Activated CD4-positive, alpha-beta T cell treated with anti-CD3 and anti-CD28 coated beads for 1 hour (primary cell): ENCODE data around the gene KRTAP10-6.
A peak's percentile ranks its signal among the peaks of the same experiment; 100 is the strongest.
"Not testable (repeated sequence)": the region's sequence is repeated elsewhere in the genome, so short reads cannot be mapped to it uniquely, and the experiment has no call there.

ENCODE experiments used
- DNase-seq: peaks from one replicate; pipeline ENCODE4 v3.0.0-alpha.2; 2020

The KRTAP10-6 gene, protein sequence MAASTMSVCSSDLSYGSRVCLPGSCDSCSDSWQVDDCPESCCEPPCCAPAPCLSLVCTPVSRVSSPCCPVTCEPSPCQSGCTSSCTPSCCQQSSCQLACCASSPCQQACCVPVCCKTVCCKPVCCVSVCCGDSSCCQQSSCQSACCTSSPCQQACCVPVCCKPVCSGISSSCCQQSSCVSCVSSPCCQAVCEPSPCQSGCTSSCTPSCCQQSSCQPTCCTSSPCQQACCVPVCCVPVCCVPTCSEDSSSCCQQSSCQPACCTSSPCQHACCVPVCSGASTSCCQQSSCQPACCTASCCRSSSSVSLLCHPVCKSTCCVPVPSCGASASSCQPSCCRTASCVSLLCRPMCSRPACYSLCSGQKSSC

DNA sequence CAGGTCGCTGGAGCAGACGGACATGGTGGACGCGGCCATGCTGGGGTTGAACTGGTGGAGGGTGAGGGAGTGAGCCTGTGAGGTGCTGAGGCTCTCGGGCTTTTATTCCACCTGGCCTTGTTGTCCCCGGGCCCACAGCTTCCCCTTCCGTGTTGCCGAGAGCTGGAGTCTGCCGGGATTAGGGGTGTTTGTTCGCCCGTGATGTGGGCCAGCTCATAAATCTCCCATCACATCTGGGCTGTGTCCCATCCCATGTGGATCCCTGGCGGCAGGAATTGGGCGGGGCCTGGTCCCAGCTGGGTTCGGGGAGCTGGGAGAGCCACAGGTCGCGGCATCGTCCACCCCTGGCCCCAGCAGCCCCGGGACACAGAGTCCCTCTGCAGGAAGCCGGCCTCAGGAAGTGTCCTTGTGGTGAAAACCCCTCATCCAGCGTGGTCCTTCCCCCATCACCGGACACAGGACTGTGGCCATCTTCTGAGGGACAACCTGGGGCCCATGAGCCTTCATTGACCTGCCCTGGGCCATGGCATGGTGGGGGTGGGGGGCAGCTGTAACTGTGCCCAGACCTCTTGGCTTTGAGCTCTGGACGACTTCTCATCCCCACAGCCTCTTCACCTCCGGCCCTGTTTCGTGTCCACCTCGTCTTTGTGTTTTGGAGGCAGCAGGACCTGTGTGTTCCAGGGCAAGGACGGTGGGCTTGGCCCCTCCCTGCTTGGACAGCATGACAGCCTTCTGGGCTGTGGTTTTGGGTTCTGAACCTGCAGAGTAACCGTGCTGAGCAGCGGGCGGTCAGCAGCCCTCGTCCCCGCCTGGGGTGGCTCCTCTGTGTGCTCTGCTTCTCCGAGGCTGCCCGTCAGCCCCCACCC is at the start of gene KRTAP10-6:
TSS of gene KRTAP10-6 (minus strand) at position 60 of the 866 bp plus-strand sequence. CDS start at position 39, 21 bp downstream.
- DNase-seq: no peak

DNA sequence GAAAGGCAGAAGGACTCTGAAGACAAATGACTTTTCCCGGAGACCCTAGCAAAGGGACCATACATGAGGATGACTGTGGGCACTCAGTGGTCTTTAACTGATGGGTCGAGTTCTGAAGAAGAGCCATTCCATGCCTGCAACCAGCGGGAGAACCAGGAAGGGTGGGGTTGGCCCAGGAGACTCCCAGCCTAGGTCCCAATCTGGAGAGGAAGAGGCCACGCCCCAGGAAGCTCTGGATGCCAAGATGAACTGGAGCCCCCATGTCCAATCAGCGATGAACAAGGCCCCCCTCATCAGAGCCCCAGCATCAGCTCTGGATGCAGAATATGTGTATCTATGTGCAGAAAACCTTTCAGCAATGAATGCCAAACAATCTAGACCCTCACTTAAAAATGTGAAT is 48.5 kb upstream of the KRTAP10-6 start:
- DNase-seq: no peak

DNA sequence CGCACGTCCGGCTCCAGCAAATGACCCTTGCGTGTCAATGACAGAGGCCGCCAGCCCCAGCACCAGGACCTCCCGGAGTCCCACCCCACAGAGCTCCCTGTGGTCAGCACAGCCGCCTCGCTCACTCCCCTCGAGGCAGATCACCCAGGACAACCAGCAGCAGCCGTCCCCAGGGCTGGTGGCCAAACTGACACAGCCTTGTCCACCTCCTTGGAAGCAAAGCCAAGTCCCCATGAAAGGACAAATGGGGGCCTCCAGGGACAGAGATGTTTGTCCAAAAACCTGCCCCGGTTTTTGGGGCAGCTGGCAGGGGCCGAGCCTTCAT is 47.0 kb upstream of the KRTAP10-6 start:
- no peak for DNase-seq

DNA sequence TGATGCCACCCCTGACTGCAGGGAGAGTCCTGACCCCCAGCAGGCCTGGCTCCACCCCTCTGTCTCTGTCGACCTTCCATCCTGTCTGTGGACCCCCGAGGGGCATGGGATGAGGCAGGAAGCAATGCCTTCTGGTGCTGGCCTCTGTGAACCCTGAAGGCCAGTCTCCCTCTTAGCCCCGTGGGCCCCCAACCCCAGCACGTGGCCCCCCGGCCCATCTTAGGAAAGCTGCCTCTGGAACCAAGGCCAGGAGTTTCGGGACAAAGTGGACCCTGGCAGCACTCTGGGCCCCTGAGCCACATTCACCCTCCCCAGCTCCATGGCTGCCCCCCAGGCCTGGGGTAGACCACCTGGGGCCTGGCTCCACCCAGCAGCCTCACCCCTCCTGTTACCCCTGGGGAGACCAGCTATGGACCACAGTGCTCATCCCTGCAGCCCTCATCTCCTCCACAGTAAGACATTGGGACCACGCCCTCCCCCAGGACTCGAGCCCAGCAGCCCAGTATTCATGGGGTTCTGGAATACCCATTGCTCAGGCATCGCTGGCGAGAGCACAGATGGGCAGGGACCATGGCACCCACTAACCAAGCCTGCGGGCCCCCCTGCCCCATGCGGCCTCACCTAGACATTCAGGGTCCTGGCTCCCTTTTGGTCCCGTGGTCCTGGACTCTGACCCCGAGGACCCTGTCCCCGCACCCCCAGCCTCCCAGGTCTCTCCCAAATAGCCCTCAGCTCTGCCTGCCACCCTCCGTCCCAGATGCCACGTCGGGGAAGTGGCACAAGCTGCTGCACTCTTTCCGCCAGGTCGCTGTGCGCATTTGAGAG is 46.4 kb upstream of the KRTAP10-6 start:
- DNase-seq: not testable (repeated sequence)

DNA sequence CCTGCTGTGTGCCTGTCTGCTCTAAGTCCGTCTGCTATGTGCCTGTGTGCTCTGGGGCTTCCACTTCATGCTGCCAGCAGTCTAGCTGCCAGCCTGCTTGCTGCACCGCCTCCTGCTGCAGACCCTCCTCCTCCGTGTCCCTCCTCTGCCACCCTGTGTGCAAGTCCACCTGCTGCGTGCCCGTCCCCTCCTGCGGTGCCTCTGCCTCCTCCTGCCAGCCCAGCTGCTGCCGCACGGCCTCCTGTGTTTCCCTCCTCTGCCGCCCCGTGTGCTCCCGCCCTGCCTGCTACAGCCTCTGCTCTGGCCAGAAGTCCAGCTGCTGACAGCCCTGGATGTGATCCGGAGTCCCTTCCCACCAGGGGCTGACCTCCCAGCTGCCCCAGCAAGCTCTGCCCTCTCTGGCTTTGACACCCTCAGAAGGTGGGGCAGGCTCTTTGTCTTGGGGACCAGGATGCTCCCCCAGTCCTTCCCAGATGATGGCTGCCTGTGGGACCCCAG is 45.6 kb upstream of the KRTAP10-6 start:
- DNase-seq: not testable (repeated sequence)

DNA sequence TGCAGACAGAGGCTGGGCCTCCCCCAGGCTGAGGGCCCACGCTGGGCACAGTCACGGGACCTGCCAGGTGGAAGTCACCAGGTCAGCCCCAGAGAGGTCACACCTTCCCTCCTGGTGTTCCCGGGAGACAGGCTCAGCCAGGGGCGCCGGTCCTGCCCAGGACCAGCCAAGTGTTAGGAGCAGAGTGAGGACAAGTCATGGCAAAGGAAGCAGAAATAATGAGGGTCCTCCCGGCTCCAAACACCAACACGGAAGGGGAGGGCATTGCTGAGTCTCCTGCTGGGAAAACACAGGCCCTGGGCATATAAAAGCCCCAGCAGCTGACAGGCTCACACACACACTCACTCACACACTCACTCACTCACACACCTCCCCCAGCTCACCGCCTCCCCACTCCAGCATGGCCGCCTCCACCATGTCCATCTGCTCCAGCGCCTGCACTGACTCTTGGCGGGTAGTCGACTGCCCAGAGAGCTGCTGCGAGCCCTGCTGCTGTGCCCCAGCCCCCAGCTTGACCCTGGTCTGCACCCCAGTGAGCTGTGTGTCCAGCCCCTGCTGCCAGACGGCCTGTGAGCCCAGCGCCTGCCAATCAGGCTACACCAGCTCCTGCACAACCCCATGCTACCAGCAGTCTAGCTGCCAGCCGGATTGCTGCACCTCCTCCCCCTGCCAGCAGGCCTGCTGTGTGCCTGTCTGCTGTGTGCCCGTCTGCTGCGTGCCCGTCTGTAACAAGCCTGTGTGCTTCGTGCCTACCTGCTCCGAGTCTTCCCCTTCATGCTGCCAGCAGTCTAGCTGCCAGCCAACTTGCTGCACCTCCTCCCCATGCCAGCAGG is 44.9 kb upstream of the KRTAP10-6 start, which contains the start of gene KRTAP10-10:
TSS of gene KRTAP10-10 (plus strand) at position 339 of the 833 bp plus-strand sequence. CDS start at position 401, 62 bp downstream.
- DNase-seq: no peak

DNA sequence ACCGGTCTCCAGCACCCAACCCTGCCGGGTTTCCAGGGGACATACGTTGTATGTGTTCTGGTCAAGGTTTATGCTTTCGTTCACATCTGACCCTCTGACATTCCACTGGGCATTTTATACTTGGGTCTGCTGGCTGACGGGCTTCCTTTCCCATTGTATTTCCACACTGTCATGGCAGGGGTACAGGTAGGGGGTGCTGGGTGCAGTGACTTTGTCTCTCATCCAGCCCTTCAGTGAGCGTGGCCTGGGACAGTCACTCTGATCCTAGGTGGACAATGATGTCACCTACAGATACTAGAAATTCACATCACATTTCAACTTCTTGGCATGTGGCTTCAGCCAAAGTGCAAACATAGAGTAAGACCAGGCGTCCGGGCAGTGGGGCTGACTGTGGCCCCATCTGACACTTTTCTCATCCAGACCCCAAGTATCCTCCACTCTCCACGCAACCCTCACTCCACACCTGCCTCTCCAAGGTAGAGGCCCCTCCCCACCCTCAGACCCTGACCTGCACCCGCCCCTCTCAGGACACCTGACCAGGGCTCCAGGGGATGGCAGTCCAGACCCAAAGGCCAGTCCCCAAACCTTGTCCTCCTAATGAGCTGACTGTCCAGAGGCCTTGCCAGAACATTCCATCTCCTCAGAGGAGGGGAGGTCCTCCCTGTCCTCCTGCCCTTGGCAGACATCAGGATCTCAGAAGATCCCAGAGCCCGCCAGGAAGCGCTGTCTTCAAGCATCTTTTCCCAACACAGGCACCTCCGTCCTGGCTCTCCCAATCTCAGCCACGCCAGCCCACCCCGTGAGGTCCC is 44.1 kb upstream of the KRTAP10-6 start:
- no peak for DNase-seq

DNA sequence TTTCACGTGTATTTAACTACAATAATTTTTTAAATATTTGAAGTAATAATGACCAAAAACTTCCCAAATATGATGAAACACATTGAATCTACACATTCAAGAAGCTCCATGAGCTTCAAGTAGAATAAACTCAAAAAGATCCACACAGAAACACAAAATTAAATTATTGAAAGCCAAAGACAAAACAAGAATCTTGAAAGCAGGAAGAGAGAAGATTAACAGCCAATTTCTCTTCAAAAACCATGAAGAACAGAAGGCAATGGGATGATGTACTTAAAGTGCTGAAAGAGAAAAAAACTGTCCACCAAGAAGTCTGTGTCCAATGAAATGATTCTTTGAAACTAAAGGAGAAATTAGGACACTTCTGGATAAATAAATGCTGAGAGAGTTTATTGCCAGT is 39.8 kb upstream of the KRTAP10-6 start:
- DNase-seq: no peak

DNA sequence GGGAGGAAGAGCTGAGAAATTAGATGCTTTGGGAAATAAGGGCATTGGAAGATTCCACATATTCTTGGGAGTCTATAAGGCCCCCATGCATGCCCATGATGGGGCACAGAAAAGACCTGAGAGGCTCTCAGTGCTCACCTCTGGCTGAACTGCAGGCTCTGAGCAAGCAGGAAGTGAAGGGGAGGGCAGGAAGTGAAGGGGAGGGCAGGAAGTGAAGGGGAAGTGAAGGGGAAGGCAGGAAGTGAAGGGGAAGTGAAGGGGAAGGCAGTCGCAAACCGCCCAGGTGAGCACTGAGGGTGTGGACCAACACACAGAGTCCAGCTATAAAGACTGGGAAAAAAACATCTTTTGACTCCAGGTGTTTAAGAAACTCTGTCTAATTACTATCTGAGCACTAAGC is 38.1 kb upstream of the KRTAP10-6 start:
- no peak for DNase-seq

DNA sequence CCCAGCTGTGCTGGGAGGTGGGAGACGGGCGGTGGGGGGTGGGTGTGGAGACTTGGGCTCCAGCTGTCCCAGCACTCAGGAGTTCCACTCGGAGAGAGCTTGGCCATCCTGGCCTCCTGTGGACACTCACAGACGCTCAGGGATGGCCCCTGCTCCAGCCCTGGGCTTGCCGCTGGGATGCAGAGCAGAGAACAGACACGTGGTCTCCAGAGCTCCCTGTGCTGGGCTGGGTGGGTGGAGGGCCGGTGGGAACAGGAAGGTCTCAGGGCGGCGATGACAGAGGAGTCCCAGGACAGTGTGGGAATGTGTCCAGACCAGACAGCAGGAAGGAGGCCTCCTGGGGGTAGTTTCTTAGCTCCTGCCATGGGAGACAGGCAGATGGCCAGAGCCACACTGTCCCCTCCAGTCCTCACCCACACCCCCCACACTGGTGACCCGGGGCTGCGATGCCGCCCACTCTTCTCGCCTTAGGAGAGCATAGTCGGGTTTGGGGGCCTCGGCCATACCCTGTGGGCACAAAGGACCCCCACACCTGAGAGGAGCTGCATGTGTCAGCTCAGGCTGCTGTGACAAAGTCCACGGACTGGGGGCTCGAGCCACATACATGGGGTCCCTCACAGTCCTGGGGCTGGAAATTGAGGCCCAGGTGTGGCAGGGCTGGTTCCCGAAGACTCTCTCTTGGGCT is 36.5 kb upstream of the KRTAP10-6 start:
- no peak for DNase-seq

DNA sequence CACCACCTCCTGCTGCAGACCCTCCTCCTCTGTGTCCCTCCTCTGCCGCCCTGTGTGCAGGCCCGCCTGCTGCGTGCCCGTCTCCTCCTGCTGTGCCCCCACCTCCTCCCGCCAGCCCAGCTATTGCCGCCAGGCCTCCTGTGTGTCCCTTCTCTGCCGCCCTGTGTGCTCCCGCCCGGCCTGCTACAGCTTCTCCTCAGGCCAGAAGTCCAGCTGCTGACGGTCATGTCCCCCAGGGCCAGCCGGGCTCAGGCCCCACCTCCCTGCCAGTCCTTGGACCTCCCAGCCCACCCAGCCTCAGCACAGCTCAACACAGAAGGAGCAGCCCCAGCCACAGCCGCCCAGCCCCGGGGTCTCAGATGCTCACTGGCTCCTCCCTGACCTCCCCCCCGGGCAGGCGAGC is 35.5 kb upstream of the KRTAP10-6 start:
- not testable (repeated sequence) for DNase-seq

DNA sequence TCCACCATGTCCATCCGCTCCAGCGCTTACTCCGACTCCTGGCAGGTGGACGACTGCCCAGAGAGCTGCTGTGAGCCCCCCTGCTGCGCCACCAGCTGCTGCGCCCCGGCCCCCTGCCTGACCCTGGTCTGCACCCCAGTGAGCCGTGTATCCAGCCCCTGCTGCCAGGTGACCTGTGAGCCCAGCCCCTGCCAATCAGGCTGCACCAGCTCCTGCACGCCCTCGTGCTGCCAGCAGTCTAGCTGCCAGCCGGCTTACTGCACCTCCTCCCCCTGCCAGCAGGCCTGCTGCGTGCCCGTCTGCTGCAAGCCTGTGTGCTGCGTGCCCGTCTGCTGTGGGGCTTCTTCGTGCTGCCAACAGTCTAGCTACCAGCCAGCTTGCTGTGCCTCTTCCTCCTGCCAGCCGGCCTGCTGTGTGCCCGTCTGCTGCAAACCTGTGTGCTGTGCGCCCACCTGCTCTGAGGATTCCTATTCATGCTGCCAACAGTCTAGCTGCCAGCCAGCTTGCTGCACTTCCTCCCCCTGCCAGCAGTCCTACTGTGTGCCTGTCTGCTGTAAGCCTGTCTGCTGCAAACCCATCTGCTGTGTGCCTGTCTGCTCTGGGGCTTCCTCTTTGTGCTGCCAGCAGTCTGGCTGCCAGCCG is 35.0 kb upstream of the KRTAP10-6 start:
- DNase-seq: not testable (repeated sequence)

DNA sequence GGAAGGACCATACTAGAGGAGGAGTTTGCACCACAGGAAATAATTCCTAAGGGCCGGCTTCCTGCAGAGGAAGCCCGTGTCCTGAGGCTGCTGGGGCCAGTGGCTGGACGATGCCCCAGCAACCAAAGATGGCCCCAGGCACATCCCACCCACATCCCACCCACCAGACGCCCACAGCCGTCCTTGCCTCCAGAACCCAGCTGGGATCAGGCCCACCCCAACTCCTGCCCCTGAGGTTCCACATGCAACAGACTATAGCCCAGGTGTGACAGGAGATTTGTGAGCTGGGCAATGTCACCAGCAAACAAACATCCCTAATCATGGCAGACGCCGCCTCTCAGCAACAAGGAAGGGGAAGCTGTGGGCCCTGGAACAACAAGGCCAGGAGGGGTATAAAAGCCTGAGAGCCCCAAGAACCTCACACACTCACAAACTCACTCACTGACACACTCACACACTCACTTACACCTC is 34.4 kb upstream of the KRTAP10-6 start, which contains the start of gene KRTAP10-9:
TSS of gene KRTAP10-9 (plus strand) at position 421 of the 471 bp plus-strand sequence. CDS start 79 bp downstream, outside the sequence.
- DNase-seq: no peak

DNA sequence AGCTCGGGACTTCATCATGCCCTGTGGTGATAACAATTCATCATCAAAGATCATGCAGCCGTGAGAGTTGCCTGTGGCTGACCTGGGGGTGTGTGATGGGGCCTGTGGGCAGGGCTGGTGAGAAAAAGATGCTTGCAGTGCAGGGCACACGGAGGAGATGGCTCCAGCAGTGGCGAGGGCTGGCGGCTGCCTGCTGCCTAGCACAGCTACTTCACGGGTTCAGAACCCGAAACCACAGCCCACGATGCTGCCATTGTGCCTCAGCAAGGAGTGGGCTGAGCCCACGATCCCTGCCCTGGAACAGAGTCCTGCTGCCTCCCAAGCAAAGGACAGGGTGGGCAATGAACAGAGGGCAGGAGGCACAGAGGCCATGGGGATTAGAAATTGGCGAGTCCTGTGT is 34.0 kb upstream of the KRTAP10-6 start:
- no peak for DNase-seq

DNA sequence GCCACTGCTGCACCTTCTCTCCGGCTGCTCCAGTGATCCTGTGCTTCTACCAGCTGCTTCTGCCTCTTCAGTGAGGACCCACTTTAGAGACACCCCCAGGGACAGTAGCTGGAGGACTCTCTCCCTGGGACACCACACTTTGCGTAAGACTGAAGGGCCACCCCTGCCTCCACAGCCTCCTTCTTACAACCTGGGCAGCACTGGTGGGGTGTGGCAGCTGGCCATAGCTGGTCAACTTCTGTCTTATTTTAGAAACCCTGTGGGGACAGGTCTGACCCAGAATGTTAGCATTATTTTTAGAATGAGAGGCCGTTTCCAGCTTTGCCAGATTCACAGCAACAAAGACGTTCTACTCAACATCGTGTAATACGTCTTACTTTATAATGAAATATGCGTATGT is 33.5 kb upstream of the KRTAP10-6 start:
- DNase-seq: no peak

DNA sequence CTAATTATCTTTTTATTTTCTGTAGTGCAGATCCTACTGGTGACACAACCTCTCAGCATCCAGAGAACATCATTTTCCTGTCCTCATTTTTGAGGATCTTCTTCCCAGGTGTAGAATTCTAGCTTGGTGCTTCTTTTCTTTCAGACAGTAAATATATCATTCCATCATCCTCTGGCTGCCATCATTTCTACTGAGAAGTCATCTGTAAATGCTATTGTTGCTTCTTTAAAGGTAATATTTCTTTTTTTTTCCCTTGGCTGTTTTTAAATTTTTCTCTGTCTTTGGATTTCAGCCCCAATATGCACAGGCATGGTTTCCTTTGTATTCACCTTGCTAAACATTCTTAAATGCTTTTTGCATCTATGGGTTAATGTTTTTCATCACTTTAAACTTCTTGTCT is 31.3 kb upstream of the KRTAP10-6 start:
- no peak for DNase-seq

DNA sequence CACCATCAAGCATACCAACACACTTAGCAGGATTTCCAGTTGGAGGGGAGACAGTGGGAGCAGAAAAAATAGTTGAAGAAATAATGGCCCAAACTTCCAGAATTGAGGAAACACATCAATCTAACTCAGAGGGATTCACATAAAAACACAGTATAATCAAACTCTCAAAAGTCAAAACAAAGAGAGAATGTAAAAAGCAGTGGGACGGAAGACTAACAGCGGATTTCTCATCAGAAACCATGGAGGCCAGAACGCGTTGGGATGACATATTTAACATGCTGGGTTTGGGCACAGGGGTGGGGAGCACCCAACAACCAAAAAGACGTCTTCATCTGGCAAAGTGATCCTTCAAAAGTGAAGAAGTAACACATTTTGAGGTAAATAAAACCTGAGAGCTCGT is 27.6 kb upstream of the KRTAP10-6 start:
- no peak for DNase-seq

DNA sequence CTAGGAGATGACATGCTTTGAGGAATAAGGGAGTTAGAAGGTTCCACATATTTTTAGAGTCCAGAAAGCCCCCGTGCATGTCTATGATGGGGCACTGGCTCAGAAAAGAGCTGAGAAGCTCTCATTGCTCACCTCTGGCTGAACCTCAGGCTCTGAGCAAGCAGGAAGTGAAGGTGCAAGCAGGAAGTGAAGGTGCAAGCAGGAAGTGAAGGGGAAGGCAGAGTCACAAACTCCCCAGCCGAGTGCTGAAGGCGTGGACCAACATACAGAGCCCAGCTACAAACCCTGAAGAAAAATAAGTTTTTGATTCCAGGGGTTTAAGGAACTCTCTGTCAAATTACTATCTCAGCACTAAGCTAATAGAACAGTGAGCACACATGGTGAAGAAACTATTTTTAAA is 26.6 kb upstream of the KRTAP10-6 start:
- peak; percentile 45 for DNase-seq

DNA sequence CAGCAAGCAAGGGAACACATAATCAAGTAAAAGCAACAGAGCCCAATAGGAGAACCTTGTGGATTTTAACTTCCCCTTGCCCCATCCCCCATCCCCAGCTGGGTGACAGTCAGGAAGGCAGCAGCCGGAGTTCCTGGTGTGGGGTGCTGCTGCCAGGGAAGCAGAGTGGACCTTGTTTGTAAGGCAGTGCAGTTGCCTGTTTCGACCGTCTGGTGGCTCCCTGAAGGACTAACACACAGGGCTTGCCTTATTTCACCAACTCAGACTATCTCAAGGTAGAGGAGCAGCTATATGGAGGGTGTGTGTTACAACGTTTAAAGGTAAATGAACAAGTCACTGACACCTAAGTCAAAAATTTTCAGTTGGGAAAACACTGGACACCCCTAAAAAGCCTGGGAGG is 26.2 kb upstream of the KRTAP10-6 start:
- no peak for DNase-seq

DNA sequence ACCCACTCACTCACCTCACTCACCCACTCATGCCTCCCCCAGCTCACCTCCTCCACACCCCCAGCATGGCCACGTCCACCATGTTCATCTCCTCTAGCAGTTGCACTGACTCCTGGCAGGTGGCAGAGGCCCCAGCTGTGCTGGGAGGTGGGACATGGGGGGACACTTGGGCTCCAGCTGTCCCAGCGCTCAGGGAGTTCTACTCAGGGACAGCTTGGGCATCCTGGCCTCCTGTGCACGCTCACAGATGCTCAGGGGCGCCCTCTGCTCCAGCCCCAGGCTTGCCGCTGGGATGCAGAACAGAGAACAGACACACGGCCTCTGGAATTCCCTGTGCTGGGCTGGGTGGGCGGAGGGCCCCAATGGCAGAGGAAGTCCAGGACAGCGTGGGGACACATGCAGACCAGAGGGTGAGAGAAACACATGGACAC is 24.8 kb upstream of the KRTAP10-6 start:
- DNase-seq: no peak
